MCF 10A (cell line): Measurements from ENCODE around the gene SMAD3. TPM values are rescaled to one million over a fixed set of nuclear protein-coding genes. Genes with fewer than 3 reads are reported as not detected.
"Not testable (repeated sequence)": the region's sequence is repeated elsewhere in the genome, so short reads cannot be mapped to it uniquely, and the experiment has no call there.

ENCODE experiments used
- BruUV-seq: library from RNA; stranded (reverse); fragments of 400-500 nt; replicated peaks from 2 replicates; lab custom pipeline; 2021; lab: Mats Ljungman, UMichigan
- CTCF ChIA-PET: fragments of 300-600 bp; sonication (Branson Sonifier 250); formaldehyde crosslinking; extraction: SDS; loops from one replicate; lab custom pipeline; 2021; ENCODE audit warnings: antibody characterized with exemption, inconsistent platforms; lab: Yijun Ruan, JAX
- POLR2A ChIA-PET: fragments of 300-600, 350-650 bp; sonication (Branson Sonifier 250); formaldehyde crosslinking; extraction: SDS; loops from one replicate; lab custom pipeline; 2020; ENCODE audit warnings: antibody characterized with exemption, inconsistent platforms; lab: Yijun Ruan, JAX
- DNase-seq: peaks from one replicate; pipeline ENCODE4 v3.0.0-alpha.2; 2018; ENCODE audit not compliant: unreplicated experiment
- H3K27ac Mint-ChIP-seq: one replicate; pipeline ENCODE4 v1.8.0; 2022; ENCODE audit warnings: mild to moderate bottlenecking, low read depth, mixed read lengths; ENCODE audit not compliant: unreplicated experiment
- H3K27me3 Mint-ChIP-seq: one replicate; pipeline ENCODE4 v1.8.0; 2022; ENCODE audit warnings: mixed read lengths; ENCODE audit not compliant: insufficient read depth, unreplicated experiment
- H3K36me3 Mint-ChIP-seq: one replicate; pipeline ENCODE4 v1.8.0; 2022; ENCODE audit warnings: mild to moderate bottlenecking, moderate library complexity, mixed read lengths; ENCODE audit not compliant: insufficient read depth, unreplicated experiment
- H3K4me1 Mint-ChIP-seq: one replicate; pipeline ENCODE4 v1.8.0; 2022; ENCODE audit warnings: mixed read lengths; ENCODE audit not compliant: insufficient read depth, unreplicated experiment
- H3K4me3 Mint-ChIP-seq: one replicate; pipeline ENCODE4 v1.8.0; 2022; ENCODE audit warnings: mild to moderate bottlenecking, moderate library complexity, mixed read lengths; ENCODE audit not compliant: unreplicated experiment
- H3K9me3 Mint-ChIP-seq: one replicate; pipeline ENCODE4 v1.8.0; 2022; ENCODE audit warnings: mixed read lengths; ENCODE audit not compliant: unreplicated experiment
- CTCF ChIP-seq: fragments of 200-600 bp; IDR thresholded peaks from one replicate; pipeline ENCODE4 v1.8.0; 2022; ENCODE audit warnings: antibody characterized with exemption, mild to moderate bottlenecking; ENCODE audit not compliant: unreplicated experiment
- intact Hi-C: fragments of 100-400 bp; cut with micrococcal nuclease; formaldehyde crosslinking; loops from 2 replicates; pipeline ENCODE4 v1.14.1; 2022
- total RNA-seq: library from RNA; stranded (reverse); gene quantifications from 2 replicates; pipeline ENCODE4 v1.2.3, GENCODE V29; 2022

SMAD3 gene
- total RNA-seq, 1 experiment from 2014 or later, result 19.9 TPM

GRCh38 chr15:67024998-67025368 is 40.4 kb upstream of the SMAD3 start:
- peak; percentile 22 for DNase-seq
- H3K36me3 Mint-ChIP-seq, result no peaks in the 10 kb centered on the region
- TF ChIP-seq CTCF, result no peak
- H3K27me3 Mint-ChIP-seq, result no peaks in the 10 kb centered on the region
- ChIA-PET CTCF (interaction anchor here (1.6 kb wide), 1 partner anchor 215 kb away, joined by 3 read pairs; no protein-coding TSS in a partner anchor), POLR2A (interaction anchor here (0.5 to 2.7 kb wide), 8 partner anchors 18 to 118 kb away, joined by 3 to 17 read pairs (median 3); partner anchors contain the start of gene SMAD3)
- intact Hi-C loops, result no loop called here
- no peak overlapping the region for H3K4me3 Mint-ChIP-seq
- peaks cover 39% of the 10 kb centered on the region for H3K4me1 Mint-ChIP-seq
- no peaks in the 10 kb centered on the region for H3K9me3 Mint-ChIP-seq
- no TSS peak for BruUV-seq
- H3K27ac Mint-ChIP-seq, result peak overlapping the region; percentile 72

- no peak for TF ChIP-seq CTCF
- Mint-ChIP-seq H3K9me3 (no peaks in the 10 kb centered on the region), H3K27me3 (no peaks in the 10 kb centered on the region), H3K36me3 (no peaks in the 10 kb centered on the region), H3K4me1 (peaks cover 39% of the 10 kb centered on the region), H3K27ac (no peak overlapping the region), H3K4me3 (no peak overlapping the region)
- intact Hi-C loops, result no loop called here
- no TSS peak for BruUV-seq
- CTCF ChIA-PET, result interaction anchor here (1.6 kb wide), 2 partner anchors 12 to 214 kb away, joined by 3 to 4 read pairs; no protein-coding TSS in a partner anchor
- peak; percentile 94 for DNase-seq
- POLR2A ChIA-PET, result interaction anchor here (0.5 to 2.7 kb wide), 14 partner anchors 12 to 267 kb away, joined by 3 to 17 read pairs (median 3); no protein-coding TSS in a partner anchor
These were observed 39.4 kb upstream of the SMAD3 start for GRCh38 chr15:67025719-67026609.

- intact Hi-C loops, result no loop called here
- BruUV-seq, result no TSS peak
- Mint-ChIP-seq H3K36me3 (no peaks in the 10 kb centered on the region), H3K9me3 (no peaks in the 10 kb centered on the region), H3K27me3 (no peaks in the 10 kb centered on the region), H3K4me1 (peaks cover 39% of the 10 kb centered on the region), H3K27ac (no peak overlapping the region), H3K4me3 (no peak overlapping the region)
- DNase-seq, result no peak
- POLR2A ChIA-PET, result interaction anchor here (0.6 to 2.7 kb wide), 5 partner anchors 12 to 267 kb away, joined by 3 to 17 read pairs (median 3); no protein-coding TSS in a partner anchor
- CTCF ChIA-PET, result interaction anchor here (1.6 kb wide), 2 partner anchors 11 to 214 kb away, joined by 3 to 4 read pairs; no protein-coding TSS in a partner anchor
- TF ChIP-seq CTCF, result no peak
These were observed 38.8 kb upstream of the SMAD3 start for GRCh38 chr15:67026610-67026967.

- DNase-seq, H3K36me3 Mint-ChIP-seq, intact Hi-C loops, H3K27ac Mint-ChIP-seq, H3K4me3 Mint-ChIP-seq, H3K27me3 Mint-ChIP-seq, BruUV-seq, H3K9me3 Mint-ChIP-seq: not testable (repeated sequence)
- ChIA-PET POLR2A (interaction anchor here (1.4 kb wide), 1 partner anchor 14 kb away, joined by 7 read pairs; no protein-coding TSS in a partner anchor), CTCF (interaction anchor here (1.3 kb wide), 1 partner anchor 16 kb away, joined by 4 read pairs; no protein-coding TSS in a partner anchor)
- H3K4me1 Mint-ChIP-seq, result peaks cover 38% of the 10 kb centered on the region
These were observed 37.0 kb upstream of the SMAD3 start for GRCh38 chr15:67028440-67028839.
